Pancreas (tissue), 10 donors: Measurements from ENCODE around the gene MTREX. TPM values are rescaled to one million over a fixed set of nuclear protein-coding genes. Genes with fewer than 3 reads are reported as not detected.

Experiments
- ATAC-seq, 4 donors: fragments of 200-7000 bp; cut with Tn5 transposase; one replicate each; pipeline versions ENCODE4 v1.8.0 to v1.9.1; 2020; ENCODE audit warnings: mild to moderate bottlenecking in 4 of 4, moderate library complexity in 4 of 4
- DNase-seq, 6 donors: peaks; one replicate each; pipeline ENCODE4 v3.0.0-alpha.2; 2020
- FAIRE-seq: peaks from 2 replicates; lab custom pipeline; 2012; peaks lifted over from hg19 to GRCh38; lab: Jason Lieb, UNC
- H3K27ac ChIP-seq, 4 donors: fragments of 200-600 bp; sonication (generic); 1 replicate in 3 of 4; 2 replicates in 1 of 4; pipeline versions ENCODE4 v1.5.0 to v1.8.0; 2020
- H3K27me3 ChIP-seq, 4 donors: fragments of 200-600 bp; one replicate each; pipeline ENCODE4 v1.8.0; 2021
- H3K36me3 ChIP-seq, 3 donors: fragments of 200-600 bp; sonication (generic) in 1 of 3; one replicate each; pipeline versions ENCODE4 v1.5.0 to v1.8.0; 2020 to 2021
- H3K4me1 ChIP-seq, 3 donors: fragments of 200-600 bp; one replicate each; pipeline ENCODE4 v1.8.0; 2021
- H3K4me3 ChIP-seq, 4 donors: fragments of 200-600 bp; sonication (generic) in 2 of 4; one replicate each; pipeline versions ENCODE4 v1.5.0 to v1.8.0; 2020 to 2021
- H3K9me3 ChIP-seq, 4 donors: fragments of 200-600 bp; one replicate each; pipeline ENCODE4 v1.8.0; 2021
- WGBS, 2 donors: extraction: QIAGEN DNeasy Blood & Tissue Kit; methylation state at CpG; one replicate each; pipeline ENCODE4 v1.1.7; 2013; 5-methylcytosine and 5-hydroxymethylcytosine counted together
- intact Hi-C, 3 donors: fragments of 100-400 bp; cut with DNase I; formaldehyde crosslinking; loops; one replicate each; pipeline versions ENCODE4 v1.11.1 to v1.14.2; 2022
- polyA plus RNA-seq, 2 donors: library from polyadenylated mRNA; stranded (reverse); fragments of 200-250 nt; gene quantifications; one replicate each; pipeline ENCODE4 v1.2.3, GENCODE V29; 2013
- total RNA-seq, 6 donors: library from RNA; stranded (reverse); fragmentation: NEBNext Ultra II Directional in 4 of 6; extraction: Animal tissue kit (Norgen Biotek cat#: 25700) in 4 of 6; gene quantifications; one replicate each; pipeline versions ENCODE4 v1.2.1 to v1.2.4, GENCODE V29; 2021 to 2023
- TF ChIP-seq, protein P1 (sequence below), 4 donors: fragments of 200-600 bp; sonication (generic) in 3 of 4; IDR thresholded peaks; one replicate each; pipeline versions ENCODE4 v1.5.0 to v1.8.0; 2021; ENCODE audit warnings: antibody characterized with exemption in 4 of 4
- donor health status: healthy with polysubstance abuse.
- donor health status: DM: no; HTN: no; CAD: no; lungs with moderate emphysema.
- donor health status: DM: no; HTN: no; CAD: no.
- donor health status: control.
- donor health status: control.
- donor health status: Bipolar disorder and iron deficiency.
- donor health status: DM: yes; HTN: yes; CAD: no.
- donor health status: DM: no; HTN: no; CAD: no.
- donor health status: DM: no; HTN: no; CAD: no.
- donor health status: DM: yes; HTN: yes; CAD: no.

The MTREX gene
- total and polyA plus RNA-seq, 8 donors, result 13.1 to 36.0 (median 30.7) TPM

DNA sequence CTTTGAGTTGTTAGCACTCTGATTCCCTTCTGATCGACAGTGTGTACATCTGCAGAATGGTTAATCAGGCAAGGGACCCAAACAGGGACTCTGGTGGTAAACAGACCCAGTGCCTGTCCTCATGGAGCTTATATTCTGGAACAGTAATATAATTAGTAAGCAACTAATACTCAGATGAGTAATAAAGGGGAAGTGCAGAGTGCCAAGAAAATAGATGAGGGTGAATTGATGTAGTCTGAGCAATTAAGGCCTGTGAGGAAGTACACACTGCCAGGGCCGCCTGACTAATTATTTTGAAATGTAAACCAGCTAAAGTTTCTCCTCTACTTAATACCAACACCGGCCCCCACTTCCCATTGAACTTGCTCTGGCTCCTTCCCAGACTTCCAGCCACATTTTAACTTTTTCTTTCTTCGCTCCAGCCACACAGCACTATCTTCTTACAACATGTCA, 4.5 kb upstream of the MTREX start:
- H3K27ac ChIP-seq, result peak overlapping the region in 2 of 4 donors; percentile 19 to 21
- H3K9me3 ChIP-seq, result no peaks in the 10 kb centered on the region
- no peak for ATAC-seq
- no peak overlapping the region for H3K4me3 ChIP-seq
- 50 to 57% methylated on average over 4 of the region's 4 CpGs for WGBS, 2 donors
- no peak for DNase-seq
- TF ChIP-seq, protein P1, sequence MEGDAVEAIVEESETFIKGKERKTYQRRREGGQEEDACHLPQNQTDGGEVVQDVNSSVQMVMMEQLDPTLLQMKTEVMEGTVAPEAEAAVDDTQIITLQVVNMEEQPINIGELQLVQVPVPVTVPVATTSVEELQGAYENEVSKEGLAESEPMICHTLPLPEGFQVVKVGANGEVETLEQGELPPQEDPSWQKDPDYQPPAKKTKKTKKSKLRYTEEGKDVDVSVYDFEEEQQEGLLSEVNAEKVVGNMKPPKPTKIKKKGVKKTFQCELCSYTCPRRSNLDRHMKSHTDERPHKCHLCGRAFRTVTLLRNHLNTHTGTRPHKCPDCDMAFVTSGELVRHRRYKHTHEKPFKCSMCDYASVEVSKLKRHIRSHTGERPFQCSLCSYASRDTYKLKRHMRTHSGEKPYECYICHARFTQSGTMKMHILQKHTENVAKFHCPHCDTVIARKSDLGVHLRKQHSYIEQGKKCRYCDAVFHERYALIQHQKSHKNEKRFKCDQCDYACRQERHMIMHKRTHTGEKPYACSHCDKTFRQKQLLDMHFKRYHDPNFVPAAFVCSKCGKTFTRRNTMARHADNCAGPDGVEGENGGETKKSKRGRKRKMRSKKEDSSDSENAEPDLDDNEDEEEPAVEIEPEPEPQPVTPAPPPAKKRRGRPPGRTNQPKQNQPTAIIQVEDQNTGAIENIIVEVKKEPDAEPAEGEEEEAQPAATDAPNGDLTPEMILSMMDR (IDR thresholded peaks at IDR 0.05), result no peak
- no peak for FAIRE-seq
- H3K27me3 ChIP-seq, result no peaks in the 10 kb centered on the region
- H3K36me3 ChIP-seq, result no peaks in the 10 kb centered on the region
- H3K4me1 ChIP-seq, result peaks cover 13 to 38% (median 20%) of the 10 kb centered on the region in 3 donors
- intact Hi-C loops, result no loop called here

DNA sequence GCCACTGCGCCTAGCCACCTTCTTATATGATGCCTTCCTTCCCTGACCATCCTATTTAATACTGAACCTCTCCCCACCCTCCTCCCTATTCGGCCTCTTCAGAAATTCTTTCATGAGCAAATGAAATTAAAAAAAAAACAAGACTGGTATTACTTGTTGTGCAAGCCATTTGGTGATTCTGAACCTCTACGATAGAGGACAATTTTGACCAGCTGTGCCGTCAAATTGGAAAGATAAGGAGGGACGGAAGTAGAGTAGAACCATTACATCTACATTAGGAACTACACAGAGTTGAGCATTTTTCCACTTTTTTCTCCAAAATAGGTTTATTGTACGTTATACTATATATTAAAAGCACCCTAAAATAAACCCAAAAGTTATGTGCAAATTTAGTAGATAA, 3.2 kb upstream of the MTREX start:
- no peak for FAIRE-seq

DNA sequence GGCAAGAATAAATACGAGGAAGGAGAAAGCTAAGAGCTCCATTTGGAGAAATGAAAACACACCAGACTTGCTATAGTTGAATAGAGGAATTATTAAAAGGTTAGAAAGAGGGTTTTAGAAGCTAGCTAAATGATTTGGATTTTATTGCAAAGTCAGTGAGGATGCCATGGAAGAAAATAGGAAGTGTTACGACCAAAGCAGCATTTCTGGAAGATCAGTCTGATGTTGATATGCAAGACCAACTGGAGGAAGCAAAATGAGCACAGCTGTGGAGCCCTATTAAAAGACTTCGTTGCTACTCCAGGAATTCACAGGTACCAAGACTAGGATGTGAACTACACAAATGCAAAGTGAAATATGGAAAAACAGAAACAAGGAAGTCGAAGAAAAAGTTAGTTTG, 2.4 kb upstream of the MTREX start:
- peak overlapping the region in 1 of 4 donors; percentile 78 for H3K4me3 ChIP-seq
- no peaks in the 10 kb centered on the region for H3K9me3 ChIP-seq
- DNase-seq (no peak), FAIRE-seq (no peak), ATAC-seq (no peak)
- H3K27me3 ChIP-seq, result no peaks in the 10 kb centered on the region
- no peaks in the 10 kb centered on the region for H3K36me3 ChIP-seq
- peaks cover 22 to 54% (median 23%) of the 10 kb centered on the region in 3 donors for H3K4me1 ChIP-seq
- 60 to 72% methylated on average over 4 of the region's 4 CpGs for WGBS, 2 donors
- H3K27ac ChIP-seq, result no peak overlapping the region
- TF ChIP-seq, protein P1 (IDR thresholded peaks at IDR 0.05), result no peak
- intact Hi-C loops, result no loop called here

More for the DNA sequence above, 3.2 kb upstream of the MTREX start:
- H3K4me3 ChIP-seq, result no peak overlapping the region
- no peaks in the 10 kb centered on the region for H3K36me3 ChIP-seq
- H3K27me3 ChIP-seq, result no peaks in the 10 kb centered on the region
- peaks cover 18 to 49% (median 23%) of the 10 kb centered on the region in 3 donors for H3K4me1 ChIP-seq
- TF ChIP-seq, protein P1 (IDR thresholded peaks at IDR 0.05), result no peak
- intact Hi-C loops, result no loop called here
- no peaks in the 10 kb centered on the region for H3K9me3 ChIP-seq
- ATAC-seq, result no peak
- H3K27ac ChIP-seq, result no peak overlapping the region
- DNase-seq, result no peak
- 49 to 53% methylated on average over 6 of the region's 6 CpGs for WGBS, 2 donors

DNA sequence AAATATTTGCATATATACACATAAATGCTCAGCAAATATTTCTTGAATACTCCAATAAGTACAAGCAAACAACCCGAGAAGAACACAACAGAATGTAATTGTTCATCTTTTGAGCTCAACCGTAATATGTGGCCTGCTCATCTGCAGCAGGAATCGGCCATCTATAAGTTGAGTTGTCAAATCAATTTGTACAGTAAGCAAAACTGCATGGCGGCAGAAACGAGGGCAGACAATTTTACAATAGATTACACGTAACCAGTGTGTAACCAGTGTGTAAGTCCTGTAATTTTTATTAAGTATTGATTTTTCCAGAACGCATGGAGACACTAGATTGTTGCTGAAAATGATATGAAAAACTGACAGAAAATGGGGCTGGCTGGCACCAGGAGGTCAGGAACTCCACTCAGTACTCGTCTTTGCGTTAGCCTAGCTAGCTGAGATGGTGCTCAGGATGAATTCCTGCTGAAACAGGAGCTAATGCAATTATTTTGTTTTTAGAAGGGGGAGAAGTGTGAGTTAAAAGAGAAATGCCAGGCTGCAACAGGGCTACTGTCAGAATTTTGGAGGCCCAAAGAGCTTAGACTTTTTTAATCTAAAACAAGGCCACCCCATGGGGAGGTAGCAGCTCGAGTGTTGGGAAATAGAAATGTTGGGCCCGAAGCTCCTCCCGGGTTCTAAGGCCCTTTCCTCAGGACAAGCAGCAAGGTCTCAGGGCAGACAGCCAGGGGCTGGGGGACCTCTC, 977 bp upstream of the MTREX start:
- no peak for DNase-seq
- peak; percentile 5 to 13 (median 9) for ATAC-seq
- TF ChIP-seq, protein P1 (IDR thresholded peaks at IDR 0.05), result no peak
- Histone ChIP-seq H3K27me3 (no peaks in the 10 kb centered on the region), H3K4me3 (peak overlapping the region; percentile 62 to 83 (median 78)), H3K9me3 (no peaks in the 10 kb centered on the region), H3K27ac (peak overlapping the region; percentile 88 to 97 (median 92)), H3K36me3 (no peaks in the 10 kb centered on the region), H3K4me1 (peaks cover 22 to 56% (median 23%) of the 10 kb centered on the region in 3 donors)
- 2 to 3% methylated on average over 12 of the region's 12 CpGs for WGBS, 2 donors
- intact Hi-C loops, result no loop called here
- no peak for FAIRE-seq
